GM12891 (cell line): Measurements from ENCODE around the gene PEMT.

Experiments
- POLR2A ChIP-seq: IDR thresholded peaks from 2 replicates; pipeline ENCODE4 v1.6.1; 2011; ENCODE audit warnings: low read depth, low read length, control low read depth
- POLR2AphosphoS5 ChIP-seq: IDR thresholded peaks from 2 replicates; pipeline ENCODE4 v1.6.1; 2011; ENCODE audit warnings: low read depth, low read length, control low read depth
- SPI1 ChIP-seq: IDR thresholded peaks from 2 replicates; pipeline ENCODE4 v1.6.1; 2011; ENCODE audit warnings: low read depth, low read length, control low read depth

- TF ChIP-seq POLR2AphosphoS5 (no peak), POLR2A (no peak), SPI1 (no peak)
These were observed 21.2 kb downstream of the PEMT start for GRCh38 chr17:17570140-17570797.
